GM21526 (cell line): ENCODE measurements around the gene PLD4.

Experiments used
- ATAC-seq: cut with Tn5 transposase; IDR thresholded peaks from one replicate; pipeline ENCODE4 v1.9.1; 2021; ENCODE audit warnings: moderate library complexity; ENCODE audit not compliant: unreplicated experiment, low FRiP score

The PLD4 gene

DNA sequence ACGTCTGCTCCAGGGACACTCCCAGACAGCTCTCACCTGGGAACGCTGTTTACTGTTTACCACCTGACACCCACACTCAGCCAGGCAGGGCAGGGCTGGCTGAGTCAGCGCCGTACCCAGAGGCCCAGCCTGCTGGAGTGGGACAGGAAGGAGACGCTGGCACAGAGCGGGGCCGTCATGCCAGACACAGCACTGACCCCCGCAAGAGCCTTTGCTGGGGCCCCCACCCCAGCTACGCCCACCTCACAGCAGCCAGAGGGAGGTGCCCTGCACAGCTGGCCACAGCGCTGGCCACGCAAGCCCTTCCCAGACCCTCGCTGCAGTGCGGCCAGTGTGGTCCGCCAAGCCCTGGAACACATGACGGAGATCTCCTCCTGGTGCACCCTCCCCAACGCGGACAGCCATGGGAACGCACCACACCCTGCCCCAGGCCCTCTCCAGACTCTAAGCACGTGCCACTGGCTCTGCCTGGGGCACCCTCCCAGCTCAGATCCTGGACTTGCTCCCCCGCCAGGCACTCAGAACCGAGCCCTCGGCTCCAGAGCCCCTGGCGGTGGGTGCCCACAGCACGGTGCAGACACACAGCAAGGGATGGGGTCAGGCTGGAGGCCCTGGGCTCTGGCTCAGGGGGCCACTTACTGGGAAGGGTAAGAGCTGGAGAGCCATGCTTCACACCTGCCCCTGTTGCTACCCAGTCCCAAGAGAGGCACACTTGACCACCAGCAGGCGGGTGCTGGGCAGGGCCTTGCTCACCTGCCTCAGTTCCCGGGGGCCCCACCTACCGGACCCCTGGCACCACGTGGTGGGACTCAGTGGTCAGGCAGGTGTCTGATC, 47.8 kb downstream of the PLD4 start:
- no peak for ATAC-seq

DNA sequence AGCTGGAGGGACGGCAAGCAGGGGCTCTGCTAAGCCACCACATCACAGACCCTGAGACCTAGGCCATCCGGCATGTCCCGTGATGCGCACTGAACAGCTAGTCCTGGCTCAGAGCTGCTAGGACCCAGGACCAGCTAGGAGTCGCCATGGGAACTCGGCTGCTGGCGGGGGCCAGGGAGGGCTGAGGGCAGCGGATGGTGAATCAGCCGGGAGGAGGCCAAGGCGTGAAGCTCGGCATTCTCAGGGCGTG, 48.4 kb downstream of the PLD4 start:
- no peak for ATAC-seq

- no peak for ATAC-seq
These were observed 48.9 kb downstream of the PLD4 start for GRCh38 chr14:104973385-104974145.

DNA sequence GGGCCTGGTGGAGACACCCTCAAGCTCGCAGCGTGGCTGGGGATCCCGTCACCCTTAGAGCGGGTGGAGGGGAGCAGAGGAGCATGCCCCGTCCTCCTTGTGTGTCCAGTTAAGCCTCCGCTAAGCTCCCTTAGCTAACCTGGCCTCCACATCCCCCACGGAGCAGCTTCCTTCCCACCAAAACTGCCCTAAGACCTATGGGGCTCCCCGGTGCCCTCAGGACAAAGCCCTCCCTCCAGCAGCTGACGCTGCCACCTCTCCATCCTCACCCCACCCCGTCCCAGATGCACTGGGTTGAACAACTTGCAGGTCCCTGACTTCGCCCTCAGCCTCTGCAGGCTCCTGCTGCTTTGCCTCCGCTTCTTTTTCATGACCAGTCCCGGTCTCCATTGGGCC, 49.5 kb downstream of the PLD4 start:
- ATAC-seq: no peak

DNA sequence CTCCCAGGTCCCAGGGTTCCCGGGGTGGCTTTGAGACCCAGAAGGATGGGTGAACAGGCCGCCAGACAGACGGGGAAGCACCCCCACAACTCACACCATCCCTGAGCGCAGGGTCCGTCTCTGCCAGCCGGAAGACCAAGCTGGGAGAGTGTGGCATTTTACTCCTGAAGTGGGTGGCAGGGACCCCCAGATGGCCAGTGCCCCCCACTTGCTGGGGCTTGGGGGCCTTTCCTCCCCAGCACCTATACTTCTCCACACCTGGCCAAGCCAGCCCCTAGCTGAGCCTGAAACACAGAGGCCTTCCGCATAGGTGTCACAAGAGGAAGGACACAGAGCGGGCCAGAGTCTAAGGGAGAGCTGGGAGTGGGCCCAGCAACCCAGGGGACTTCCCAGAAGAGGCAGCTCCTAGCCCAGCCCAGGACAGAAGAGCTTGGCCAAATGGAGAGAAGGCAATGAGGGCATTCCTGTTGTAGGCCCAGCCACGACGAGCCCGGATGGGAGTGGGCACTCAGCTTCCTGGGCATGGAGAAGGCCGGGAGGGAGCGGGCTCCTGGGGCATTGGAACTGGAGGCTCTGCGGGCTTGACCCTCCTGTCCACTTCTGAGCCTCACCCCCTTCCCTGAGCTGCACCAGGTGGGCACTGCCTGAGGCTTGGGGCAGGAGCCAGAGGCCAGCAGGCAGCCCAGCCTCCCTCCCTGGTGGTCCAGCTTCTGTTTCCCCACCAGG, 50.1 kb downstream of the PLD4 start:
- ATAC-seq: no peak

DNA sequence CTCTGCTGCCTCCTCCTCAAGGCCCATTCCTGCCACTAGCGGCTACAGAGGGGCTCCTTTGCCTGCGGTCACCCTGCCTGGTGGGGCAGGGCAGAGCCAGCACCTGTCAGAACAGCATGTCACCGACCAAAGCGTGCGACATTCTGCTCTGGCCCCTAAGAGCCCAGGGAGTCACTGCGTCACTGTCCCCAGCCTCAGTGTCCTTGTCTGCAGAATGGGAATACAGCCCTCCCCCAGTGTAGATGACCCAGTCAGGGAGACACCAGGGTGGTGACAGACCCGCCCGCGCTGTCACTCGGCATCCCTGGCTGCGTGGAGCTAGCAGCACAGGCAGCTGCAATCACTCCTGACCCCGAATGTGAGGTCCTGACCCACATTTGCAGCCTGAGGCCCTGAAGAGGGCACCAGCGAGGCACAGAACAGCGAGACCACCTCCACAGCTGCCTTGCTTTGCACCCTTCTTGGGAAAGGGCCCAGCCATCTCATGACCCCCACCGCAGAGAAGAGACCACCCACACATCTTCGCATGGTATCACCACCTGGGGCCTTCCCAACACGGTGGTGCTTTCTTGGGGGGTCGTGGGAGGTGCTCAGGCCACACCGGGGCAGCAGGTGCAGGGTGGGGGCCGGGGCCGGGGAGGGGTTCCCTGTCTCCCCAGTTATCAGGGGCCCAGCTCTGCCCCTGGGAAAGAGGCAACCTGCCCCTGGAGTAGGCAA, 51.0 kb downstream of the PLD4 start:
- no peak for ATAC-seq

- no peak for ATAC-seq
These were observed 51.7 kb downstream of the PLD4 start for GRCh38 chr14:104976198-104977007.

DNA sequence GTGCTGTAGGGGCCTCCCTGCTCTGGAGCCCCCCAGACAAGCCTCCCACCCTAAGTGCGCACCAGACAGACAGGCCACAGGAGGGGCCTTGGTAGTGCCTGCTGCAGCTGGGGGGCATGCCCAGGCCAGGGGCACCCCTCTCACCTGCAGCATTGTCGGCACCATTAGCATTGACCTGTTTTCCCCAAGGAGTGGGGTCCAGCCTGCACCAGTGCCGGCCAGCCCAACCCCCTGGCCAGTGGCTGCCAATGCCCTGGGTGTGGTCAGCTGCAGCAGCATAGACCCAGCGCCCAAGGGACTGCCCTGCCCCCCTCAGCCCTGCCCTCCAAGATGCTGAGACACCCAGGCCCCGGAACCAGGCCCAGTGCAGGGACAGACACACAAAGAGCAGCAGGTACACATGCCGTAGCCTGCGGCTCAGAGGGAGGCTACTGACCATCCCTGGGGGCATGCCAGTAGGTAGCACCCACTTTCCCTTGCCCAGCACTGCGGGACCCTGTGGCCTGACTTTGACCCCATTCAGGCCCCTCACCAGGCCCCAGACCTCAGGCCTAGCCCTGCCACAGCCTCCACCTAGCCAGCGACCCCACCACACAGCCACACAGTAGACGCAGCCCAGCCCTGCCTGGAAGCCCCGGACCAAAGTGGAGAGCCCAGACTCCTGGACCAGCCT, 52.5 kb downstream of the PLD4 start:
- ATAC-seq: no peak

DNA sequence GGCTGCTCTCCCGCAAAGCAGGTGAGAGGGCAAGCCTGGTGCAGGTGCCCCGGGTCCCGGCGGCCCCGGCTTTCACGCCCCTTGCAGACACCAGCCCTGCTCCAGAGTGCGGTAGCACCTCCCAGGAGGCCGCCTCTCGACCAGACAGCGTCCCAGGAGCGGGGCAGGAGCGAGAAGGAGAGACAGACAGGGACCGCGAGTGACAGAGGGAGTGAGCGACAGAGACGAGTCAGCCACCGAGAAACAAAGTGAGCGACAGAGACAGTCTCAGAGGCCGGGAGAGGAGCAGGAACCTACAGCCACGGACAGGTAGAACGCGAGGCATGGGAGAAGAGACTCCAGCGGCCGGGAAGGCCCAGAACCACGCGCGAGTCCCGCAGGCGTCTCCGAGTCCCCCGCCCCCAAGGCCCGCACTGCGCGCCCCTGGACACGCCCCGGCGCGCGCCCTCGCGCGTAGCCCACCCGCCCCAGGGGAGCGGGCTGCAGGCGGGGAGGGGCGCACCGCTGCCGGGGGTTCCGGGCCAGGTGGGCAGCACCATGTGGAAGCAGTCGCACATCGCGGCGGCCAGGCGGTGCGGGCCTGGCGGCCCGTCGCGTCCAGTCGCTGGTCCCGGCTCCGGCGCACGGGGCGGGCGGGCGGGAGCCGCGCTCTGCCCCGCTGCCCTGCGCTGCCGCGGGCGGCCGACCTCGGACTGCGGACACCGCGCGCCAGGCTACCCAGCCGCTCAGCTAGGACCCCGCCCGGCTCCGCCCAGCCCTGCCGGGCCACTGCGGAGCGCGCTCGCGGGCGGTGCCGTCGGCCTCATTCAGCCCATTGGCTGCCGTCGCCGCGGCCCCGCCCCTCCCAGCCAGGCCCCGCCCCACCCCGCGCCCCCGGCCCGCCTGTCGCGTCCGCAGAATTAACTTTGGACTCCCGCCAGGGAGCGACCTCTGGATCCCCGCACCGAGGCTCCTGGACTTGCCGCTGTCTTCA, 53.3 kb downstream of the PLD4 start, which contains the start of gene AHNAK2:
Gene AHNAK2, minus strand, starts transcription at position 694 of the 973 bp plus-strand sequence. Its CDS starts 137 bp downstream, at position 557.
- no peak for ATAC-seq

GRCh38 chr14:104978746-104979691, 54.3 kb downstream of the PLD4 start:
- ATAC-seq: no peak

GRCh38 chr14:104979758-104980610, 55.3 kb downstream of the PLD4 start:
- no peak for ATAC-seq

- no peak for ATAC-seq
These were observed 56.2 kb downstream of the PLD4 start for GRCh38 chr14:104980611-104981531.

DNA sequence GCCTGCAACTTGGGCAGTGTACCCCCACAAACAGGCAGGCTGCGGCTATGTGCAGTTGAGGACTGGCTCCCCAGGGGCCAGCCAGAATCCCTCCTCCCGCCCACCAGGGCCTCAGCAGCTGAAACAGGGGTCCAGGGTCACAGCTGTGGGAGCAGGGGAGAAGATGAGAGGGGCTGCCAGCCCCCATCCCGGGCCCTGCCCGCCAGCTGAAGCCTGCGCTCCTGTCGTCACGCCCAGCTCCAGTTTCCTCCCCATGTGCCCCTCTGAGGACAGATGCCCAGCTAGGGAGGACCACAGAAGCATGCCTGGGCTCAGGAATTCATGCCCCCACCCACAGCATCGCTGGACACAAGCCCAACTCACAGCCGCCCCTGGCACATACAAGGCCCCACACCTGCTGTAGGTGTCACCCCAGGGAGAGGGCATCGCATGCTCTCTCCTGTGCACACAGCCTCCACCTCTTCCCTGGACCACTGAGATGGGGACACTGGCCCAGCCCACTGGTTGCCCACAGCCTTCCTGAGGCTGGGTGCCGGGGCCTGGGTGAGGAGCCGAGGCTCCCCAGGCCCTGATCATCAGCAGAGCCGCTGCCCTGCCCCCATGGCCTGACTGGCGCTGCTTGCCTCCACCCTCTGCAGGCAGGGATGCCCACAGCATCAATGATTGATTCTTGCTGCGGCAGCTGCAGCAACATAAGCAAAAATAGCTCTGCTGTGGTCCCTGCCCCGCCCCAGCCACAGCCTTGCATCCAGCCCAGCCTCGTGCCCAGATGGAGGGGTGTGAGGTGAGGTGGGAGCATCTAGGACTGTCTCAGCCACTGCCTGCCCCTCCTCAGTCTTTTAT, 57.2 kb downstream of the PLD4 start:
- ATAC-seq: no peak

- ATAC-seq: no peak
These were observed 58.0 kb downstream of the PLD4 start for GRCh38 chr14:104982548-104983230.
